ENCODE data around the gene PDE3A. TPM values are rescaled to one million over a fixed set of nuclear protein-coding genes. Genes with fewer than 3 reads are reported as not detected.

PDE3A gene
- total RNA-seq, 1 experiment from 2014 or later, result 0.58 TPM

GRCh38 chr12:20474443-20474842 is 106.1 kb downstream of the PDE3A start:
- ChIA-PET POLR2A (ENCODE audit: unreplicated experiment) (no interaction called here), CTCF (no interaction called here)
- Histone ChIP-seq H3K4me2 (ENCODE audit: low read length) (no peak overlapping the region), H3K36me3 (ENCODE audit: low read depth, low read length) (no peaks in the 10 kb centered on the region), H2AFZ (ENCODE audit: low read length) (no peak overlapping the region), H3K79me2 (ENCODE audit: low read length) (no peaks in the 10 kb centered on the region), H3F3A (ENCODE audit: low read length, unreplicated experiment) (no peaks in the 10 kb centered on the region), H4K20me1 (ENCODE audit: low read length) (no peaks in the 10 kb centered on the region), H3K4me1 (ENCODE audit: insufficient read depth, low read length) (no peaks in the 10 kb centered on the region), H3K27ac (ENCODE audit: low read length) (no peak overlapping the region), H3K9me2 (replicated peaks; ENCODE audit: low read length) (no peaks in the 10 kb centered on the region), H3K9me3 (ENCODE audit: low read length) (no peaks in the 10 kb centered on the region), H3K9ac (ENCODE audit: low read length) (no peak overlapping the region), H3K27me3 (ENCODE audit: low read length) (peaks cover 5% of the 10 kb centered on the region; the same call in 1 of the 2 replicates), H3K4me3 (ENCODE audit: low read length) (no peak overlapping the region)
- no TSS peak for BruUV-seq (replicated peaks)
- no peak for TF ChIP-seq CTCF (conservative IDR thresholded peaks at IDR 0.05; ENCODE audit: low read depth, low read length)
- no peak for TF ChIP-seq EZH2 (IDR thresholded peaks at IDR 0.05; ENCODE audit: low read length, unreplicated experiment)
- no peak for TF ChIP-seq EZH2phosphoT487 (IDR thresholded peaks at IDR 0.05; ENCODE audit: borderline replicate concordance, low read length)
- intact Hi-C loops (cut with micrococcal nuclease), result no loop called here
- ATAC-seq, result no peak
- DNase-seq, result no peak

DNA sequence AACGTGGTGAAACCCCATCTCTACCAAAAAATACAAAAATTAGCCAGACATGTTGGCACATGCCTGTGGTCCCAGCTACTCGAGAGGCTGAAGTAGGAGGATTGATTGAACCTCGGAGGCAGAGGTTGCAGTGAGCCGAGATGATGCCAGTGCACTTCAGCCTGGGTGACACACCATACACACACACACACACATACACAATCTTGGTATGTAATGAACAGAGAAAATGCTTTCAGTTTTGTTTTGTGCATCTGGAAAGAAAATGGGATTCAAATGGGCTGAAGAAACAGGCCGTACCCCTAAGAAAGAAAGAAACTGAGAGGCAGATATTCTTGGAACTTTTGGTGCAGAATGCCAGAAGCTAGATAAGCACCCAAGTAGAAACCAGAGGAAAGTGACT is 107.2 kb downstream of the PDE3A start:
- Histone ChIP-seq H3K36me3 (ENCODE audit: low read depth, low read length) (no peaks in the 10 kb centered on the region), H3K4me3 (ENCODE audit: low read length) (no peak overlapping the region), H3K27ac (ENCODE audit: low read length) (no peak overlapping the region), H3K4me2 (ENCODE audit: low read length) (no peak overlapping the region), H3K9me3 (ENCODE audit: low read length) (no peaks in the 10 kb centered on the region), H3K9me2 (replicated peaks; ENCODE audit: low read length) (no peaks in the 10 kb centered on the region), H2AFZ (ENCODE audit: low read length) (no peak overlapping the region), H3K27me3 (ENCODE audit: low read length) (peaks cover 5% of the 10 kb centered on the region; the same call in 1 of the 2 replicates), H3F3A (ENCODE audit: low read length, unreplicated experiment) (no peaks in the 10 kb centered on the region), H4K20me1 (ENCODE audit: low read length) (no peaks in the 10 kb centered on the region), H3K4me1 (ENCODE audit: insufficient read depth, low read length) (no peaks in the 10 kb centered on the region), H3K9ac (ENCODE audit: low read length) (no peak overlapping the region), H3K79me2 (ENCODE audit: low read length) (no peaks in the 10 kb centered on the region)
- BruUV-seq (replicated peaks), result no TSS peak
- TF ChIP-seq CTCF (conservative IDR thresholded peaks at IDR 0.05; ENCODE audit: low read depth, low read length) (no peak), EZH2phosphoT487 (IDR thresholded peaks at IDR 0.05; ENCODE audit: borderline replicate concordance, low read length) (no peak), EZH2 (IDR thresholded peaks at IDR 0.05; ENCODE audit: low read length, unreplicated experiment) (no peak)
- CTCF ChIA-PET, result no interaction called here
- DNase-seq (no peak), ATAC-seq (no peak)
- intact Hi-C loops (cut with micrococcal nuclease), result no loop called here
- POLR2A ChIA-PET (ENCODE audit: unreplicated experiment), result no interaction called here

GRCh38 chr12:20476551-20476950 is 108.2 kb downstream of the PDE3A start:
- intact Hi-C loops (cut with micrococcal nuclease), result no loop called here
- Histone ChIP-seq H3K4me3 (ENCODE audit: low read length) (no peak overlapping the region), H3K9ac (ENCODE audit: low read length) (no peak overlapping the region), H2AFZ (ENCODE audit: low read length) (no peak overlapping the region), H3F3A (ENCODE audit: low read length, unreplicated experiment) (no peaks in the 10 kb centered on the region), H4K20me1 (ENCODE audit: low read length) (no peaks in the 10 kb centered on the region), H3K79me2 (ENCODE audit: low read length) (no peaks in the 10 kb centered on the region), H3K27me3 (ENCODE audit: low read length) (peaks cover 5% of the 10 kb centered on the region; the same call in 1 of the 2 replicates), H3K27ac (ENCODE audit: low read length) (no peak overlapping the region), H3K4me1 (ENCODE audit: insufficient read depth, low read length) (no peaks in the 10 kb centered on the region), H3K9me2 (replicated peaks; ENCODE audit: low read length) (no peaks in the 10 kb centered on the region), H3K4me2 (ENCODE audit: low read length) (no peak overlapping the region), H3K9me3 (ENCODE audit: low read length) (no peaks in the 10 kb centered on the region), H3K36me3 (ENCODE audit: low read depth, low read length) (no peaks in the 10 kb centered on the region)
- TF ChIP-seq EZH2phosphoT487 (IDR thresholded peaks at IDR 0.05; ENCODE audit: borderline replicate concordance, low read length) (no peak), EZH2 (IDR thresholded peaks at IDR 0.05; ENCODE audit: low read length, unreplicated experiment) (no peak), CTCF (conservative IDR thresholded peaks at IDR 0.05; ENCODE audit: low read depth, low read length) (no peak)
- DNase-seq, result no peak
- ChIA-PET POLR2A (ENCODE audit: unreplicated experiment) (no interaction called here), CTCF (no interaction called here)
- BruUV-seq (replicated peaks), result no TSS peak
- no peak for ATAC-seq

Measured in PC-3 (cell line).